ENCODE measurements around the gene ARL13B.

ARL13B gene

GRCh38 chr3:94009608-94010007, 29.7 kb downstream of the ARL13B start:
- no peaks in the 10 kb centered on the region for H3K9me2 ChIP-seq (ENCODE audit: low read depth, low read length)
- no peaks in the 10 kb centered on the region for H3F3A ChIP-seq (ENCODE audit: insufficient read depth, low read length)
- H3K4me3 ChIP-seq (ENCODE audit: low read depth, low read length, poor library complexity, severe bottlenecking), result no peak overlapping the region
- no peaks in the 10 kb centered on the region for H3K9me3 ChIP-seq (ENCODE audit: low read length)
- no peaks in the 10 kb centered on the region for H3K4me1 ChIP-seq (ENCODE audit: insufficient read depth, low read length, severe bottlenecking)
- no peak overlapping the region for H2AFZ ChIP-seq (ENCODE audit: low read length)
- no peak overlapping the region for H3K4me2 ChIP-seq (ENCODE audit: low read length)
- H3K36me3 ChIP-seq (ENCODE audit: insufficient read depth, low read length), result 0 out of 2 replicates have a peak, but pooled peaks cover 5% of the 10 kb centered on the region
- H3K27me3 ChIP-seq (ENCODE audit: insufficient read depth, low read length), result no peaks in the 10 kb centered on the region
- H3K27ac ChIP-seq (ENCODE audit: low read depth, low read length, poor library complexity, severe bottlenecking), result no peak overlapping the region
- H3K79me2 ChIP-seq (ENCODE audit: insufficient read depth, low read length), result no peaks in the 10 kb centered on the region
- no peak overlapping the region for H3K9ac ChIP-seq (ENCODE audit: low read length)
- no peak for TF ChIP-seq CTCF (IDR thresholded peaks at IDR 0.05; ENCODE audit: low read length)
- no peak for TF ChIP-seq EZH2 (IDR thresholded peaks at IDR 0.05; ENCODE audit: borderline replicate concordance, low read length)
- H4K20me1 ChIP-seq (ENCODE audit: insufficient read depth, low read length), result no peaks in the 10 kb centered on the region

- Histone ChIP-seq H3K27me3 (ENCODE audit: insufficient read depth, low read length) (no peaks in the 10 kb centered on the region), H3K4me2 (ENCODE audit: low read length) (no peak overlapping the region), H2AFZ (ENCODE audit: low read length) (no peak overlapping the region), H3K9ac (ENCODE audit: low read length) (no peak overlapping the region), H3K27ac (ENCODE audit: low read depth, low read length, poor library complexity, severe bottlenecking) (no peak overlapping the region), H3K4me1 (ENCODE audit: insufficient read depth, low read length, severe bottlenecking) (no peaks in the 10 kb centered on the region), H3K4me3 (ENCODE audit: low read depth, low read length, poor library complexity, severe bottlenecking) (no peak overlapping the region), H3K9me3 (ENCODE audit: low read length) (no peaks in the 10 kb centered on the region), H3F3A (ENCODE audit: insufficient read depth, low read length) (no peaks in the 10 kb centered on the region), H4K20me1 (ENCODE audit: insufficient read depth, low read length) (no peaks in the 10 kb centered on the region), H3K36me3 (ENCODE audit: insufficient read depth, low read length) (0 out of 2 replicates have a peak, but pooled peaks cover 5% of the 10 kb centered on the region), H3K79me2 (ENCODE audit: insufficient read depth, low read length) (no peaks in the 10 kb centered on the region), H3K9me2 (ENCODE audit: low read depth, low read length) (no peaks in the 10 kb centered on the region)
- TF ChIP-seq CTCF (IDR thresholded peaks at IDR 0.05; ENCODE audit: low read length), result no peak
- no peak for TF ChIP-seq EZH2 (IDR thresholded peaks at IDR 0.05; ENCODE audit: borderline replicate concordance, low read length)
Observed at GRCh38 chr3:94011233-94011711, 31.3 kb downstream of the ARL13B start.

GRCh38 chr3:94012185-94012584, 32.2 kb downstream of the ARL13B start:
- no peak overlapping the region for H3K9ac ChIP-seq (ENCODE audit: low read length)
- 0 out of 2 replicates have a peak, but pooled peaks cover 4% of the 10 kb centered on the region for H3K36me3 ChIP-seq (ENCODE audit: insufficient read depth, low read length)
- H3K4me2 ChIP-seq (ENCODE audit: low read length), result no peak overlapping the region
- H3F3A ChIP-seq (ENCODE audit: insufficient read depth, low read length), result no peaks in the 10 kb centered on the region
- no peaks in the 10 kb centered on the region for H3K4me1 ChIP-seq (ENCODE audit: insufficient read depth, low read length, severe bottlenecking)
- no peak overlapping the region for H3K4me3 ChIP-seq (ENCODE audit: low read depth, low read length, poor library complexity, severe bottlenecking)
- H3K27me3 ChIP-seq (ENCODE audit: insufficient read depth, low read length), result no peaks in the 10 kb centered on the region
- H3K9me2 ChIP-seq (ENCODE audit: low read depth, low read length), result no peaks in the 10 kb centered on the region
- TF ChIP-seq EZH2 (IDR thresholded peaks at IDR 0.05; ENCODE audit: borderline replicate concordance, low read length) (no peak), CTCF (IDR thresholded peaks at IDR 0.05; ENCODE audit: low read length) (no peak)
- H4K20me1 ChIP-seq (ENCODE audit: insufficient read depth, low read length), result no peaks in the 10 kb centered on the region
- H3K79me2 ChIP-seq (ENCODE audit: insufficient read depth, low read length), result no peaks in the 10 kb centered on the region
- H3K27ac ChIP-seq (ENCODE audit: low read depth, low read length, poor library complexity, severe bottlenecking), result no peak overlapping the region
- no peak overlapping the region for H2AFZ ChIP-seq (ENCODE audit: low read length)
- H3K9me3 ChIP-seq (ENCODE audit: low read length), result no peaks in the 10 kb centered on the region
